Gastrocnemius medialis (tissue), 4 donors: ENCODE results near the gene RAB7A.

ENCODE experiments used
- CTCF ChIP-seq, 5 experiments: fragments of 450-650 bp in 3 of 5; fragments of 200-600 bp in 2 of 5; sonication (generic) in 2 of 5; IDR thresholded peaks in 4 of 5; conservative IDR thresholded peaks in 1 of 5; 1 replicate in 4 of 5; 2 replicates in 1 of 5; pipeline ENCODE4 v1.5.1; 2016 to 2019; ENCODE audit warnings: antibody characterized with exemption in 5 of 5, mild to moderate bottlenecking in 3 of 5, moderate library complexity in 3 of 5
- POLR2A ChIP-seq, 2 donors: fragments of 450-650 bp; IDR thresholded peaks; one replicate each; pipeline ENCODE4 v1.6.1; 2017; ENCODE audit warnings: antibody characterized with exemption in 2 of 2, mild to moderate bottlenecking in 2 of 2, moderate library complexity in 2 of 2

GRCh38 chr3:128684986-128685726 lies 40.8 kb upstream of the RAB7A start:
- TF ChIP-seq CTCF (IDR thresholded peaks at IDR 0.05 in 4 of 5, conservative IDR thresholded peaks at IDR 0.05 in 1 of 5) = no peak
- no peak for TF ChIP-seq POLR2A (IDR thresholded peaks at IDR 0.05)
